Activated B cell treated with CpG ODN at 0.5 μM for 24 hours (primary cell): Measurements from ENCODE around the gene CACNB1. TPM values are rescaled to one million over a fixed set of nuclear protein-coding genes. Genes with fewer than 3 reads are reported as not detected.

Source experiments
- ATAC-seq: fragments of 200-7000 bp; cut with Tn5 transposase; one replicate; pipeline ENCODE4 v1.10.0; 2021; ENCODE audit warnings: low read depth, mild to moderate bottlenecking, moderate library complexity
- CTCF ChIA-PET: fragments of 350-600 bp; sonication (Branson Sonifier 250); formaldehyde crosslinking; loops from one replicate; lab custom pipeline; 2021; ENCODE audit warnings: antibody characterized with exemption; lab: Charles Lee
- POLR2A ChIA-PET: fragments of 350-600 bp; sonication (Branson Sonifier 250); formaldehyde crosslinking; loops from one replicate; lab custom pipeline; 2021; ENCODE audit warnings: antibody characterized with exemption; lab: Charles Lee
- DNase-seq: peaks from one replicate; pipeline ENCODE4 v3.0.0; 2022
- H3K27ac Mint-ChIP-seq: one replicate; pipeline ENCODE4 v1.8.0; 2020; ENCODE audit warnings: mixed read lengths
- H3K27me3 Mint-ChIP-seq: one replicate; pipeline ENCODE4 v1.8.0; 2021; ENCODE audit warnings: mixed read lengths
- H3K36me3 Mint-ChIP-seq: one replicate; pipeline ENCODE4 v1.8.0; 2021; ENCODE audit warnings: low read depth, mixed read lengths
- H3K4me1 Mint-ChIP-seq: one replicate; pipeline ENCODE4 v1.8.0; 2021; ENCODE audit warnings: mixed read lengths
- H3K4me3 Mint-ChIP-seq: one replicate; pipeline ENCODE4 v1.8.0; 2020; ENCODE audit warnings: mild to moderate bottlenecking, mixed read lengths
- H3K9me3 Mint-ChIP-seq: one replicate; pipeline ENCODE4 v1.8.0; 2020; ENCODE audit warnings: mixed read lengths
- intact Hi-C: fragments of 100-400 bp; cut with micrococcal nuclease; formaldehyde crosslinking; loops from one replicate; pipeline ENCODE4 v1.15.1; 2024
- total RNA-seq: library from RNA; stranded (reverse); gene quantifications from 2 replicates; pipeline ENCODE4 v1.2.3, GENCODE V29; 2022
- TF ChIP-seq, protein P1 (sequence below): fragments of 200-600 bp; IDR thresholded peaks from one replicate; pipeline ENCODE4 v1.8.0; 2022; ENCODE audit warnings: antibody characterized with exemption, mild to moderate bottlenecking

Gene CACNB1
- total RNA-seq, 1 donor from 2014 or later: 5.7 TPM

DNA sequence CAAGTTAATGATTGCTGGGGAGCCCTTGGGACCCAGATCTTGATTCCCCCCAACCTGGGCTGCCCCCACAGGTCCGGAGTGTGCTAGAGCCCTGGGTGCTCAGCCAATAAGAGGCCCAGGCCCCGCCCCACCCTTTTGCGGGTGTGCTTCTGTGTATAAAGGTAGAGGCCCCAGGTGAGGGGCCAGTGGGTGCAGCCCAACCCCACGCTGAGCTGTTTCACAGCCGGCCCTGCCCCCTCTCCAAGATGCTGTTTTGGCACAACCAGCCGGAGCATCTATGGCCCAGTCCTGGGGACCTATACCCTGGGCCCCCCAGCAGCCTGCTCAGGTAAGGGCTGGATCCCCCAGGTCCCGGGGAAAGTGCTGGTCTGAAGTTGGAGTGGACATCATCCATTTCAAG lies 40.1 kb upstream of the CACNB1 start:
- ChIA-PET POLR2A (interaction anchor here (1.0 to 1.8 kb wide), 4 partner anchors 12 to 224 kb away, joined by 3 to 17 read pairs (median 4); partner anchors contain the start of genes CDK12, RPL19 and STAC2), CTCF (interaction anchor here (1.4 to 13.1 kb wide), 3 partner anchors 14 to 73 kb away, joined by 3 to 151 read pairs (median 5); no protein-coding TSS in a partner anchor)
- H3K4me3 Mint-ChIP-seq: no peak overlapping the region
- H3K36me3 Mint-ChIP-seq: no peaks in the 10 kb centered on the region
- ATAC-seq (no peak), DNase-seq (no peak)
- no peaks in the 10 kb centered on the region for H3K9me3 Mint-ChIP-seq
- intact Hi-C loops: no loop called here
- peaks cover 20% of the 10 kb centered on the region for H3K4me1 Mint-ChIP-seq
- peaks cover 6% of the 10 kb centered on the region for H3K27me3 Mint-ChIP-seq
- TF ChIP-seq, protein P1, sequence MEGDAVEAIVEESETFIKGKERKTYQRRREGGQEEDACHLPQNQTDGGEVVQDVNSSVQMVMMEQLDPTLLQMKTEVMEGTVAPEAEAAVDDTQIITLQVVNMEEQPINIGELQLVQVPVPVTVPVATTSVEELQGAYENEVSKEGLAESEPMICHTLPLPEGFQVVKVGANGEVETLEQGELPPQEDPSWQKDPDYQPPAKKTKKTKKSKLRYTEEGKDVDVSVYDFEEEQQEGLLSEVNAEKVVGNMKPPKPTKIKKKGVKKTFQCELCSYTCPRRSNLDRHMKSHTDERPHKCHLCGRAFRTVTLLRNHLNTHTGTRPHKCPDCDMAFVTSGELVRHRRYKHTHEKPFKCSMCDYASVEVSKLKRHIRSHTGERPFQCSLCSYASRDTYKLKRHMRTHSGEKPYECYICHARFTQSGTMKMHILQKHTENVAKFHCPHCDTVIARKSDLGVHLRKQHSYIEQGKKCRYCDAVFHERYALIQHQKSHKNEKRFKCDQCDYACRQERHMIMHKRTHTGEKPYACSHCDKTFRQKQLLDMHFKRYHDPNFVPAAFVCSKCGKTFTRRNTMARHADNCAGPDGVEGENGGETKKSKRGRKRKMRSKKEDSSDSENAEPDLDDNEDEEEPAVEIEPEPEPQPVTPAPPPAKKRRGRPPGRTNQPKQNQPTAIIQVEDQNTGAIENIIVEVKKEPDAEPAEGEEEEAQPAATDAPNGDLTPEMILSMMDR: no peak
- no peak overlapping the region for H3K27ac Mint-ChIP-seq

DNA sequence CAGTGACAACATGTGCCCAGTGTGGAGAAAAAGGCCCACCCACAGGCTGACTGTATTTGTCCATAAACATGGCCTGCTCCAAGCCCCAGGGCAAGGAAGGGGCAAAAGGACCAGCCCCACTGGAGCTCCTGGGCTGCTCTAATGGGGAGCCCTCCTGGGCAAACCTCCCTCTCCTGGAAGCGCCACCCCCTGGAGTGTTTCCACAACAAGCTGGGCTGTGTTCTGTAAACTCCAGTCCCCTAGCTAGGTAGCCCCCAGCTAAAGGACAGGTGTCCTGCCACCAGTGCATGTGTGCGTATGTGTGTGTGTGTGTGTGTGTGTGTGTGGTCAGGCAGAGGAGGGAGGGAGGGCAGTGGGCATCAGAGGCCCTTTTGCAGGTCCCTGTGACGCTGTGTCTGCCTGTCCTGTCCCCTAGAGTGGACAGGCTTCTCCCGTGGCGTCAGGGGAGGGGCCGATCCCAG lies 39.5 kb upstream of the CACNB1 start:
- POLR2A ChIA-PET: no interaction called here
- no peak overlapping the region for H3K4me3 Mint-ChIP-seq
- no peak overlapping the region for H3K27ac Mint-ChIP-seq
- CTCF ChIA-PET: interaction anchor here (2.2 to 13.1 kb wide), 2 partner anchors 7 to 30 kb away, joined by 18 to 151 read pairs; no protein-coding TSS in a partner anchor
- H3K36me3 Mint-ChIP-seq: no peaks in the 10 kb centered on the region
- peaks cover 9% of the 10 kb centered on the region for H3K27me3 Mint-ChIP-seq
- TF ChIP-seq, protein P1: no peak
- peaks cover 23% of the 10 kb centered on the region for H3K4me1 Mint-ChIP-seq
- no peak for DNase-seq
- intact Hi-C loops: no loop called here
- no peak for ATAC-seq
- no peaks in the 10 kb centered on the region for H3K9me3 Mint-ChIP-seq

DNA sequence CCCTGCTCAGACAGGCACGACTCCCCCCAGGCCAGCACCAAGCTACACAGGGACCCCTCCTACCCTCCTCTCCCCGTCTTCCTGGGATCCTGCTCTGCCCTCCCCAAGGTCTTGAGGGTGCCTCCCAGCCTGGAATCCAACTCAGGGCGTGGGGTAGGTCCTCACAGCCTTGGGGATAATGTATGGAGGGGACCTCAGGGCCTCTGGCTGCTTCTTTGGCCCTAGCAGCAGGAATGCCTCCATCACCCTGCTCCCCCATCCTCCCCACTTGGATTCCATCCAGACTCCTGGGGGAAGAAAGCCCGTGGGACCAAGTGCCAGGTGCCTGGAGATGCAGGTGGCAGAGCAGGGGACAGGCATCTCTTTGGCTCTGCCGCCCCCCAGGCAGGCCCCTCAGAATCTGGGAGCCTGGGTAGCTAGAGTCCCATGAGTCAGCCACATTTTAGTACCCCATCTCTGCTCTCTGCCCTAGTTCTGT lies 39.0 kb upstream of the CACNB1 start:
- ATAC-seq: no peak
- Mint-ChIP-seq H3K9me3 (no peaks in the 10 kb centered on the region), H3K27me3 (peaks cover 12% of the 10 kb centered on the region), H3K4me3 (no peak overlapping the region), H3K36me3 (no peaks in the 10 kb centered on the region), H3K4me1 (peaks cover 27% of the 10 kb centered on the region), H3K27ac (no peak overlapping the region)
- CTCF ChIA-PET: interaction anchor here (0.7 to 13.1 kb wide), 5 partner anchors 8 to 254 kb away, joined by 3 to 151 read pairs (median 5); no protein-coding TSS in a partner anchor
- TF ChIP-seq, protein P1: no peak
- POLR2A ChIA-PET: interaction anchor here (0.6 to 1.0 kb wide), 3 partner anchors 8 to 314 kb away, joined by 4 to 8 read pairs (median 4); partner anchors contain the start of gene RPL19
- intact Hi-C loops: no loop called here
- no peak for DNase-seq

DNA sequence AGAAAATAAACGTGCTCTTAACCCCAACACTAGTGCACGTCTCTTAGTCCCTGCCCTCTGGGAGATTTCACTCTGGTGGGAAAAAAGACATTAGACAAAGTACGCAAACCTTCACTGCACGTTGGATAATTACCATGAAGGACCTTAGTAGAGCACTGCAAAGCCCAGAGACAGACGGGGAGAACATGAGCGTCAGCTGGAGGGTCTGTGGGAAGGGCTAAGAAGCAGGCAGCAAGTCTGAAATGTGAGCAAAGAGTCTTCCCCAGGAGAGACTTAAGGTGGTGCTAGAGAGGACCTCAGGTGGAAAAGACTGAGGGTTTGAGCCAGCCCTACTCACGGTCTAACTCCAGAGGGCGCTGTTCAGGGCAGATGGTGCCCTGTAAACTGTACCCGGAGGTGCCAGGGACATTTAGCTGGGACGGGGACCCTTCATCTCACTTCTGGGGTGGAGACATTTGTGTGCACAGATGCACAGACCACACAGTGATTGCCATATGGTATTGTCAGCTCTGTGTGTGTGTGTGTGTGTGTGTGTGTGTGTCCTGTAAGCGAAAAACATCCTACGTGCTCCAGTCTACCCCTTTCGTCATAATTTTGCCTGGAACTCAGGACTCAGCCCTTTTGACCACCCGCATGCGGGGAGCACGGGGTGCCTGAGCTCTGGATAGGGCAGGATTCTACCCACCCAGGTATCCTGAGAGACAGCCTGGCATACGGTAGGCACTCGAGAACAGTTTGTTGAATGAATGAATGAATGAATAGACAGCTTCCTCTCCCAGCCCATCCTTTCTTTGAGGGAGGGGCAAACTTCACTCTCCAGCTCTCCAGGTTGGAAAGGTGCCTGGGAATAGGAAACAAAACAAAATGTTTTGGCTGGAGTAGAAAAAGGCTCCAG lies 38.3 kb upstream of the CACNB1 start:
- H3K9me3 Mint-ChIP-seq: no peaks in the 10 kb centered on the region
- TF ChIP-seq, protein P1: no peak
- peaks cover 15% of the 10 kb centered on the region for H3K27me3 Mint-ChIP-seq
- H3K36me3 Mint-ChIP-seq: no peaks in the 10 kb centered on the region
- DNase-seq: no peak
- no peak overlapping the region for H3K4me3 Mint-ChIP-seq
- intact Hi-C loops: no loop called here
- POLR2A ChIA-PET: interaction anchor here (0.6 to 1.0 kb wide), 3 partner anchors 9 to 315 kb away, joined by 4 to 8 read pairs (median 4); partner anchors contain the start of gene RPL19
- peak; percentile 27 for ATAC-seq
- no peak overlapping the region for H3K27ac Mint-ChIP-seq
- H3K4me1 Mint-ChIP-seq: peaks cover 27% of the 10 kb centered on the region
- CTCF ChIA-PET: interaction anchor here (0.7 to 13.1 kb wide), 6 partner anchors 9 to 253 kb away, joined by 3 to 151 read pairs (median 4); no protein-coding TSS in a partner anchor
